HCT116 (cell line): ENCODE measurements around the gene PLEKHM3. TPM values are rescaled to one million over a fixed set of nuclear protein-coding genes. Genes with fewer than 3 reads are reported as not detected.

Source experiments
- ATAC-seq: fragments of 200-7000 bp; cut with Tn5 transposase; 2 replicates; pipeline ENCODE4 v1.9.1; 2020; ENCODE audit warnings: mild to moderate bottlenecking, moderate library complexity
- BruUV-seq: library from RNA; stranded (reverse); fragments of 400-500 nt; replicated peaks from 2 replicates; lab custom pipeline; 2021; lab: Mats Ljungman, UMichigan
- CTCF ChIA-PET: fragments of 300-600 bp; sonication (Branson Sonifier 250); formaldehyde crosslinking; loops from one replicate; lab custom pipeline; 2021; ENCODE audit warnings: antibody characterized with exemption; lab: Charles Lee
- POLR2A ChIA-PET: fragments of 300-600, 350-600 bp; sonication (Branson Sonifier 250); formaldehyde crosslinking; loops from one replicate; lab custom pipeline; 2021; ENCODE audit warnings: antibody characterized with exemption; lab: Charles Lee
- RAD21 ChIA-PET, 2 experiments: fragments of 300-600 bp; sonication (Branson Sonifier 250); formaldehyde crosslinking; loops; one replicate each; lab custom pipeline; 2023; ENCODE audit warnings: low total read pairs in 2 of 2; ENCODE audit not compliant: uncharacterized antibody in 2 of 2, unreplicated experiment in 2 of 2, low non-redundant PET in 1 of 2; lab: Charles Lee
- DNase-seq: peaks from one replicate; pipeline ENCODE4 v3.0.0-alpha.2; 2010; ENCODE audit warnings: low read depth, low spot score
- H2AFZ ChIP-seq: fragments of 200-600 bp; shearing (Covaris generic), sonication (generic); 2 replicates; pipeline ENCODE4 v1.6.1; 2017; ENCODE audit warnings: low read depth, mixed run types, mixed read lengths, antibody characterized with exemption, low read length; ENCODE audit not compliant: poor library complexity, severe bottlenecking
- H3K27ac ChIP-seq: 2 replicates; pipeline ENCODE4 v1.5.1; 2012; ENCODE audit warnings: low read depth, low read length
- H3K27me3 ChIP-seq: fragments of 200-600 bp; sonication (generic); 2 replicates; pipeline ENCODE4 v1.6.1; 2016; ENCODE audit warnings: mixed run types, low read length, mixed read lengths; ENCODE audit not compliant: insufficient read depth
- H3K36me3 ChIP-seq, 2 experiments: fragments of 200-500 bp in 1 of 2; fragments of 200-600 bp in 1 of 2; sonication (Bioruptor generic) in 1 of 2; sonication (generic) in 1 of 2; 2 replicates each; pipeline versions ENCODE4 v1.5.1 to v1.6.1; 2014 to 2016; ENCODE audit warnings: low read length in 2 of 2, inconsistent platforms in 1 of 2, mixed read lengths in 1 of 2, mixed run types in 1 of 2; ENCODE audit not compliant: insufficient read depth in 2 of 2, control insufficient read depth in 1 of 2
- H3K4me1 ChIP-seq, 2 experiments: fragments of 200-600 bp in 1 of 2; sonication (generic) in 1 of 2; 2 replicates each; pipeline versions ENCODE4 v1.5.1 to v1.6.1; 2012 to 2017; ENCODE audit warnings: low read length in 2 of 2, inconsistent platforms in 1 of 2, mild to moderate bottlenecking in 1 of 2, mixed read lengths in 1 of 2, mixed run types in 1 of 2, moderate library complexity in 1 of 2; ENCODE audit not compliant: insufficient read depth in 2 of 2, control insufficient read depth in 1 of 2
- H3K4me2 ChIP-seq: fragments of 200-600 bp; sonication (generic); 2 replicates; pipeline ENCODE4 v1.6.1; 2017; ENCODE audit warnings: mixed run types, low read length, mixed read lengths
- H3K4me3 ChIP-seq, 2 experiments: fragments of 200-600 bp in 1 of 2; sonication (generic) in 1 of 2; replicated peaks in 1 of 2; 2 replicates each; pipeline ENCODE4 v1.5.1; 2011 to 2016; ENCODE audit warnings: low read length in 2 of 2, control low read depth in 1 of 2, low read depth in 1 of 2, mild to moderate bottlenecking in 1 of 2, mixed read lengths in 1 of 2, mixed run types in 1 of 2
- H3K79me2 ChIP-seq: fragments of 200-600 bp; sonication (generic); 2 replicates; pipeline ENCODE4 v1.6.1; 2017; ENCODE audit warnings: mild to moderate bottlenecking, mixed run types, low read length, moderate library complexity, mixed read lengths; ENCODE audit not compliant: insufficient read depth
- H3K9ac ChIP-seq: fragments of 200-600 bp; sonication (generic); 2 replicates; pipeline ENCODE4 v1.6.1; 2016; ENCODE audit warnings: low read length, mixed read lengths
- H3K9me2 ChIP-seq: fragments of 200-600 bp; sonication (generic), shearing (Covaris generic); 2 replicates; pipeline ENCODE4 v1.6.1; 2017; ENCODE audit warnings: mixed run types, mild to moderate bottlenecking, moderate library complexity; ENCODE audit not compliant: insufficient read depth
- H3K9me3 ChIP-seq, 2 experiments: fragments of 200-500 bp in 1 of 2; fragments of 200-600 bp in 1 of 2; sonication (Bioruptor generic) in 1 of 2; sonication (generic) in 1 of 2; 2 replicates each; pipeline ENCODE4 v1.6.1; 2014 to 2017; ENCODE audit warnings: low read length in 2 of 2, mixed read lengths in 2 of 2, inconsistent platforms in 1 of 2, low read depth in 1 of 2, mild to moderate bottlenecking in 1 of 2, mixed run types in 1 of 2, moderate library complexity in 1 of 2; ENCODE audit not compliant: control insufficient read depth in 1 of 2, insufficient read depth in 1 of 2
- H4K20me1 ChIP-seq: fragments of 200-600 bp; sonication (generic), shearing (Covaris generic); 2 replicates; pipeline ENCODE4 v1.6.1; 2017; ENCODE audit warnings: mixed run types, mild to moderate bottlenecking, moderate library complexity; ENCODE audit not compliant: insufficient read depth
- CBX3 ChIP-seq: IDR thresholded peaks from 2 replicates; pipeline ENCODE4 v1.6.1; 2012; ENCODE audit warnings: low read depth
- CEBPB ChIP-seq: IDR thresholded peaks from 2 replicates; pipeline ENCODE4 v1.6.1; 2012; ENCODE audit warnings: low read depth
- CTCF ChIP-seq, 3 experiments: fragments of 200-600 bp in 1 of 3; sonication (generic) in 1 of 3; IDR thresholded peaks in 2 of 3; conservative IDR thresholded peaks in 1 of 3; 2 replicates each; pipeline ENCODE4 v1.5.1; 2012 to 2017; ENCODE audit warnings: low read depth in 2 of 3, low read length in 2 of 3, antibody characterized with exemption in 1 of 3, borderline replicate concordance in 1 of 3, control low read depth in 1 of 3, mild to moderate bottlenecking in 1 of 3, mixed read lengths in 1 of 3, mixed run types in 1 of 3, moderate library complexity in 1 of 3; ENCODE audit not compliant: insufficient read depth in 1 of 3
- EGR1 ChIP-seq: IDR thresholded peaks from 2 replicates; pipeline ENCODE4 v1.6.1; 2012; ENCODE audit warnings: low read depth
- ELF1 ChIP-seq: IDR thresholded peaks from 2 replicates; pipeline ENCODE4 v1.6.1; 2012; ENCODE audit warnings: low read depth, borderline replicate concordance
- EZH2phosphoT487 ChIP-seq: fragments of 200-600 bp; IDR thresholded peaks from 2 replicates; pipeline ENCODE4 v1.6.1; 2018; ENCODE audit warnings: antibody characterized with exemption, borderline replicate concordance
- FOSL1 ChIP-seq: IDR thresholded peaks from 2 replicates; pipeline ENCODE4 v1.6.1; 2012; ENCODE audit warnings: low read depth
- POLR2AphosphoS5 ChIP-seq: IDR thresholded peaks from 2 replicates; pipeline ENCODE4 v1.6.1; 2011; ENCODE audit warnings: mild to moderate bottlenecking, low read depth, low read length, moderate library complexity
- REST ChIP-seq: IDR thresholded peaks from 2 replicates; pipeline ENCODE4 v1.6.1; 2012; ENCODE audit warnings: low read depth
- SIN3A ChIP-seq: IDR thresholded peaks from 2 replicates; pipeline ENCODE4 v1.6.1; 2012; ENCODE audit warnings: low read depth
- SP1 ChIP-seq: IDR thresholded peaks from 2 replicates; pipeline ENCODE4 v1.6.1; 2012; ENCODE audit warnings: low read depth
- SRF ChIP-seq: IDR thresholded peaks from 2 replicates; pipeline ENCODE4 v1.6.1; 2012; ENCODE audit warnings: low read depth
- ZFX ChIP-seq: fragments of 450-650 bp; IDR thresholded peaks from 2 replicates; pipeline ENCODE4 v1.6.1; 2017
- intact Hi-C: fragments of 100-400 bp; cut with micrococcal nuclease; formaldehyde crosslinking; loops from 2 replicates; pipeline ENCODE4 v1.10.0; 2022
- total RNA-seq: library from RNA; stranded (reverse); gene quantifications from one replicate; pipeline ENCODE4 v1.2.1, GENCODE V29; 2021; ENCODE audit not compliant: unreplicated experiment

PLEKHM3 gene
- total RNA-seq, 1 experiment from 2014 or later = 6.3 TPM

DNA sequence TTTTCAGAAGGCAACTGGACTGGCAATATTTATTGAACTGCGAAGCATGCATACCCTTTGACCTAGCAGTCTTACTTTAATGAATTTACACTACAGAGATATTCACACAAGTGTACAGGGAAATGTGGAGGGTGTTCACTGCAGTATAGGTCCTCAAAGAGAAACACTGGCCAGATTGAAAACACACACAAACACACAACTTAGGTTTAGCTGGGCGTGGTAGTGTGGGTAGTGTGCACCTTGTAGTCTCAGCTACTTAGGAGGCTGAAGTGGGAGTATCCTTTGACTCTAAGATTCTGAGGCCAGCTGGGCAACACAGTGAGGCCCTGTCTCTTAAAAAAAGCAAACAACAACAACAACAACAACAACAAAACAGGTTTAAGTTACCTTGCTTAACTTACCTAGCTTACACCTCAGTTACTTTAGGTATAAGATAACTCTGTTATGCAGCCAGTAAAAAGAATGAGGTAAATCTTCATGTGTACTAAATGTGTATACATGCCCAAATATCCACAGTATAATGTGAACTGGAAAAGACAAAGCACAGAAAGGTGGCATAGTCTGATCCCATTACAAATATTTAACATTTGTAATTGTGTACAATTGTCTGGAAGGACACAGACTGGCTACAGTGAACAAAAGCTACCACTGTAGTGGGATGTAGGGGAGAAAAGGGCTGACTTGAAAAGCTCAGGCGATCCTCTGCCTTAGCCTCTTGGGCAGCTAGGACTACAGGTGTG lies 149.7 kb downstream of the PLEKHM3 start (continued):
- TF ChIP-seq CTCF (IDR thresholded peaks at IDR 0.05 in 2 of 3, conservative IDR thresholded peaks at IDR 0.05 in 1 of 3; ENCODE audit: borderline replicate concordance in 1 of 3, insufficient read depth in 1 of 3, low read depth in 2 of 3, low read length in 2 of 3) (no peak), SP1 (no peak), POLR2AphosphoS5 (no peak), SIN3A (no peak)

DNA sequence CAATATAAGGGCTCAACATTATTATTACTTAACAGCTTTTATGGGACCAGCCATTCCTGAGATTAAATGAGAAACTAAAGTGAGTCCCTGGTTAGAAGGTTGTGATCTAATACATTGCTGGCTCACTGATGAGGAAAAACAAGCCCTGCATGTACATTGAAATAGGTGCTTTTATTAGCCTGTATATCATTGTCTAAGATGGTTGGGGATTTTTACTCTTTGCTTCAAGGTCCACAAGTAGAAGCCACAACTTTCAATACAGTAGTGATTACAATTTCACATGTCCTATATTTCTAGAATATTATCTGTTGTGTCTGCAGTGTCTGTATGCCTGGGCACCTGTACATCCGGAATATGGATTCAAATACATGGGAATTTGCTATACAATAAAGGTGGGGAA lies 151.5 kb downstream of the PLEKHM3 start:
- Histone ChIP-seq H3K36me3 (no peaks in the 10 kb centered on the region), H2AFZ (no peak overlapping the region), H3K4me3 (no peak overlapping the region), H4K20me1 (no peaks in the 10 kb centered on the region), H3K9me3 (no peaks in the 10 kb centered on the region), H3K79me2 (no peaks in the 10 kb centered on the region), H3K27me3 (no peaks in the 10 kb centered on the region), H3K9me2 (no peaks in the 10 kb centered on the region), H3K4me1 (peaks cover 0 to 9% of the 10 kb centered on the region in 2 experiments; a peak in 1 of 4 replicates), H3K27ac (no peak overlapping the region), H3K4me2 (no peak overlapping the region), H3K9ac (no peak overlapping the region)
- no TSS peak for BruUV-seq
- TF ChIP-seq CBX3 (no peak), FOSL1 (no peak), ZFX (no peak), REST (no peak), EGR1 (no peak), SRF (no peak), EZH2phosphoT487 (no peak), ELF1 (no peak), POLR2AphosphoS5 (no peak), CEBPB (no peak)
- ATAC-seq (no peak), DNase-seq (no peak)
- CTCF ChIA-PET = no interaction called here
- POLR2A ChIA-PET = no interaction called here
- intact Hi-C loops = no loop called here
- RAD21 ChIA-PET = no interaction called here
